H9 (cell line): ENCODE results near the gene ADGRG7. TPM values are rescaled to one million over a fixed set of nuclear protein-coding genes. Genes with fewer than 3 reads are reported as not detected.

ENCODE experiments used
- DNase-seq: peaks from one replicate; pipeline ENCODE4 v3.0.0-alpha.2; 2017
- H2AFZ ChIP-seq: one replicate; pipeline ENCODE4 v1.6.1; 2013; ENCODE audit warnings: mild to moderate bottlenecking, low read length, control low read depth, moderate library complexity
- H2AK5ac ChIP-seq: 2 replicates; pipeline ENCODE4 v1.6.1; 2013; ENCODE audit warnings: low read length, control low read depth, mixed read lengths; ENCODE audit not compliant: insufficient read length
- H2BK120ac ChIP-seq: one replicate; pipeline ENCODE4 v1.6.1; 2013; ENCODE audit warnings: low read depth, mild to moderate bottlenecking, low read length, control low read depth, inconsistent platforms; ENCODE audit not compliant: poor library complexity, severe bottlenecking
- H2BK12ac ChIP-seq: 2 replicates; pipeline ENCODE4 v1.6.1; 2013; ENCODE audit warnings: low read length, control low read depth, mixed read lengths, low read depth; ENCODE audit not compliant: insufficient read length
- H2BK15ac ChIP-seq: 2 replicates; pipeline ENCODE4 v1.6.1; 2013; ENCODE audit warnings: low read depth, low read length, control low read depth
- H2BK20ac ChIP-seq: one replicate; pipeline ENCODE4 v1.6.1; 2013; ENCODE audit warnings: low read depth, mild to moderate bottlenecking, low read length, control low read depth, inconsistent platforms; ENCODE audit not compliant: poor library complexity, severe bottlenecking
- H2BK5ac ChIP-seq: 2 replicates; pipeline ENCODE4 v1.6.1; 2013; ENCODE audit warnings: low read length, control low read depth, mixed read lengths; ENCODE audit not compliant: insufficient read length
- H3K14ac ChIP-seq: 2 replicates; pipeline ENCODE4 v1.6.1; 2013; ENCODE audit warnings: low read length, control low read depth; ENCODE audit not compliant: insufficient read depth
- H3K18ac ChIP-seq: 2 replicates; pipeline ENCODE4 v1.6.1; 2013; ENCODE audit warnings: low read depth, mild to moderate bottlenecking, mixed read lengths, low read length, control low read depth; ENCODE audit not compliant: insufficient read length
- H3K23ac ChIP-seq: 2 replicates; pipeline ENCODE4 v1.6.1; 2013; ENCODE audit warnings: low read length, control low read depth, mixed read lengths, low read depth; ENCODE audit not compliant: insufficient read length
- H3K23me2 ChIP-seq: 2 replicates; pipeline ENCODE4 v1.6.1; 2013; ENCODE audit warnings: low read depth, mild to moderate bottlenecking, mixed read lengths, low read length, control low read depth; ENCODE audit not compliant: insufficient read length, poor library complexity, severe bottlenecking
- H3K27ac ChIP-seq: 2 replicates; pipeline ENCODE4 v1.5.1; 2013; ENCODE audit warnings: low read length, control low read depth, mixed read lengths, low read depth; ENCODE audit not compliant: insufficient read length
- H3K27me3 ChIP-seq: 2 replicates; pipeline ENCODE4 v1.6.1; 2013; ENCODE audit warnings: low read length, control low read depth, inconsistent platforms; ENCODE audit not compliant: insufficient read depth
- H3K4ac ChIP-seq: 2 replicates; pipeline ENCODE4 v1.6.1; 2013; ENCODE audit warnings: low read depth, mild to moderate bottlenecking, control low read depth, inconsistent platforms, low read length, moderate library complexity
- H3K4me1 ChIP-seq: 2 replicates; pipeline ENCODE4 v1.6.1; 2013; ENCODE audit warnings: low read length, control low read depth, inconsistent platforms; ENCODE audit not compliant: insufficient read depth
- H3K4me2 ChIP-seq: 2 replicates; pipeline ENCODE4 v1.6.1; 2013; ENCODE audit warnings: low read length, control low read depth, mixed read lengths; ENCODE audit not compliant: insufficient read length, insufficient read depth
- H3K56ac ChIP-seq: 2 replicates; pipeline ENCODE4 v1.6.1; 2013; ENCODE audit warnings: low read depth, mild to moderate bottlenecking, mixed read lengths, low read length, control low read depth; ENCODE audit not compliant: insufficient read length
- H3K79me1 ChIP-seq: 2 replicates; pipeline ENCODE4 v1.6.1; 2013; ENCODE audit warnings: low read depth, mild to moderate bottlenecking, moderate library complexity, low read length, control low read depth, inconsistent platforms; ENCODE audit not compliant: insufficient read depth, poor library complexity, severe bottlenecking
- H3K79me2 ChIP-seq: 2 replicates; pipeline ENCODE4 v1.6.1; 2013; ENCODE audit warnings: low read length, control low read depth, inconsistent platforms; ENCODE audit not compliant: insufficient read depth
- H3K9ac ChIP-seq: 2 replicates; pipeline ENCODE4 v1.6.1; 2013; ENCODE audit warnings: low read length, control low read depth, mixed read lengths; ENCODE audit not compliant: insufficient read length; ENCODE audit errors: extremely low read depth
- H3K9me3 ChIP-seq: one replicate; pipeline ENCODE4 v1.6.1; 2013; ENCODE audit warnings: low read depth, low read length, inconsistent platforms; ENCODE audit not compliant: control insufficient read depth
- H3T11ph ChIP-seq: one replicate; pipeline ENCODE4 v1.6.1; 2013; ENCODE audit warnings: mild to moderate bottlenecking, low read length, control low read depth, inconsistent platforms
- H4K20me1 ChIP-seq: one replicate; pipeline ENCODE4 v1.6.1; 2013; ENCODE audit not compliant: control insufficient read depth, insufficient read length, insufficient read depth
- H4K5ac ChIP-seq: 2 replicates; pipeline ENCODE4 v1.6.1; 2013; ENCODE audit warnings: low read depth, mild to moderate bottlenecking, mixed read lengths, low read length, control low read depth; ENCODE audit not compliant: insufficient read length
- H4K8ac ChIP-seq: replicated peaks from 2 replicates; pipeline ENCODE4 v1.6.1; 2013; ENCODE audit warnings: low read length, control low read depth, mixed read lengths, low read depth; ENCODE audit not compliant: insufficient read length
- H4K91ac ChIP-seq: 2 replicates; pipeline ENCODE4 v1.6.1; 2013; ENCODE audit warnings: low read depth, mild to moderate bottlenecking, moderate library complexity, mixed read lengths, low read length, control low read depth; ENCODE audit not compliant: insufficient read length
- H3K27ac Mint-ChIP-seq, 3 experiments: 2 replicates in 2 of 3; 3 replicates in 1 of 3; pipeline ENCODE4 v1.8.0; 2020 to 2021; ENCODE audit warnings: mixed read lengths in 3 of 3, mild to moderate bottlenecking in 1 of 3, moderate library complexity in 1 of 3
- H3K27me3 Mint-ChIP-seq: 2 replicates; pipeline ENCODE4 v1.8.0; 2021; ENCODE audit warnings: low read depth, mild to moderate bottlenecking, moderate library complexity, mixed read lengths
- H3K36me3 Mint-ChIP-seq, 3 experiments: 2 replicates in 2 of 3; 3 replicates in 1 of 3; pipeline ENCODE4 v1.8.0; 2020 to 2021; ENCODE audit warnings: low read depth in 3 of 3, mixed read lengths in 3 of 3; ENCODE audit not compliant: insufficient read depth in 1 of 3
- H3K4me1 Mint-ChIP-seq, 2 experiments: 2 replicates each; pipeline ENCODE4 v1.8.0; 2020; ENCODE audit warnings: mixed read lengths in 2 of 2
- H3K4me3 Mint-ChIP-seq, 2 experiments: 2 replicates in 1 of 2; 3 replicates in 1 of 2; pipeline ENCODE4 v1.8.0; 2020 to 2021; ENCODE audit warnings: mild to moderate bottlenecking in 2 of 2, mixed read lengths in 2 of 2, moderate library complexity in 1 of 2
- H3K9me3 Mint-ChIP-seq, 2 experiments: 2 replicates in 1 of 2; 3 replicates in 1 of 2; pipeline ENCODE4 v1.8.0; 2020; ENCODE audit warnings: mild to moderate bottlenecking in 2 of 2, mixed read lengths in 2 of 2, moderate library complexity in 1 of 2
- CTCF ChIP-seq: fragments of 200-600 bp; sonication (generic); conservative IDR thresholded peaks from 3 replicates; pipeline ENCODE4 v1.8.0; 2021; ENCODE audit warnings: antibody characterized with exemption, mild to moderate bottlenecking
- WGBS: extraction: QIAGEN DNeasy Blood & Tissue Kit; methylation state at CpG from one replicate; pipeline ENCODE4 v1.1.7; 2013; ENCODE audit warnings: missing lambda C conversion rate, low lambda C conversion rate, mixed read lengths; ENCODE audit not compliant: insufficient read length; ENCODE audit errors: extremely low coverage; 5-methylcytosine and 5-hydroxymethylcytosine counted together
- total RNA-seq: library from RNA; stranded (reverse); gene quantifications from 2 replicates; pipeline ENCODE4 v1.2.1, GENCODE V29; 2021

ADGRG7 gene
- total RNA-seq, 1 experiment from 2014 or later, result not detected

GRCh38 chr3:100584101-100584660 lies 25.2 kb upstream of the ADGRG7 start:
- Mint-ChIP-seq H3K27ac (no peak overlapping the region), H3K4me1 (0 out of 4 replicates have a peak, but pooled peaks cover 0 to 4% of the 10 kb centered on the region in 2 experiments), H3K36me3 (peaks cover 9 to 18% (median 14%) of the 10 kb centered on the region in 3 experiments), H3K4me3 (no peak overlapping the region), H3K9me3 (peaks cover 22 to 27% of the 10 kb centered on the region in 2 experiments), H3K27me3 (no peaks in the 10 kb centered on the region)
- Histone ChIP-seq H3K18ac (no peak overlapping the region), H3K14ac (no peak overlapping the region), H3K27me3 (no peaks in the 10 kb centered on the region), H3K9me3 (no peaks in the 10 kb centered on the region), H4K20me1 (no peaks in the 10 kb centered on the region), H2BK20ac (no peak overlapping the region), H2BK120ac (no peak overlapping the region), H2AK5ac (no peak overlapping the region), H2AFZ (no peak overlapping the region), H3K4ac (no peak overlapping the region), H3K27ac (no peak overlapping the region), H2BK15ac (no peak overlapping the region), H2BK5ac (no peak overlapping the region), H3K23me2 (no peaks in the 10 kb centered on the region), H3K4me2 (no peak overlapping the region), H3T11ph (no peak overlapping the region), H4K8ac (no peak overlapping the region), H3K79me1 (no peaks in the 10 kb centered on the region), H3K4me1 (no peaks in the 10 kb centered on the region), H4K5ac (no peak overlapping the region), H3K56ac (no peak overlapping the region), H4K91ac (no peak overlapping the region), H3K79me2 (no peaks in the 10 kb centered on the region), H2BK12ac (no peak overlapping the region), H3K23ac (no peak overlapping the region), H3K9ac (no peak overlapping the region)
- 100% methylated on average over 1 of the region's 3 CpGs for WGBS
- no peak for TF ChIP-seq CTCF
- DNase-seq, result no peak
